Measurements from ENCODE around the gene KDSR. TPM values are rescaled to one million over a fixed set of nuclear protein-coding genes. Genes with fewer than 3 reads are reported as not detected.

Gene KDSR, protein sequence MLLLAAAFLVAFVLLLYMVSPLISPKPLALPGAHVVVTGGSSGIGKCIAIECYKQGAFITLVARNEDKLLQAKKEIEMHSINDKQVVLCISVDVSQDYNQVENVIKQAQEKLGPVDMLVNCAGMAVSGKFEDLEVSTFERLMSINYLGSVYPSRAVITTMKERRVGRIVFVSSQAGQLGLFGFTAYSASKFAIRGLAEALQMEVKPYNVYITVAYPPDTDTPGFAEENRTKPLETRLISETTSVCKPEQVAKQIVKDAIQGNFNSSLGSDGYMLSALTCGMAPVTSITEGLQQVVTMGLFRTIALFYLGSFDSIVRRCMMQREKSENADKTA
- 23.7 and 41.8 TPM in 2 replicates for total RNA-seq

DNA sequence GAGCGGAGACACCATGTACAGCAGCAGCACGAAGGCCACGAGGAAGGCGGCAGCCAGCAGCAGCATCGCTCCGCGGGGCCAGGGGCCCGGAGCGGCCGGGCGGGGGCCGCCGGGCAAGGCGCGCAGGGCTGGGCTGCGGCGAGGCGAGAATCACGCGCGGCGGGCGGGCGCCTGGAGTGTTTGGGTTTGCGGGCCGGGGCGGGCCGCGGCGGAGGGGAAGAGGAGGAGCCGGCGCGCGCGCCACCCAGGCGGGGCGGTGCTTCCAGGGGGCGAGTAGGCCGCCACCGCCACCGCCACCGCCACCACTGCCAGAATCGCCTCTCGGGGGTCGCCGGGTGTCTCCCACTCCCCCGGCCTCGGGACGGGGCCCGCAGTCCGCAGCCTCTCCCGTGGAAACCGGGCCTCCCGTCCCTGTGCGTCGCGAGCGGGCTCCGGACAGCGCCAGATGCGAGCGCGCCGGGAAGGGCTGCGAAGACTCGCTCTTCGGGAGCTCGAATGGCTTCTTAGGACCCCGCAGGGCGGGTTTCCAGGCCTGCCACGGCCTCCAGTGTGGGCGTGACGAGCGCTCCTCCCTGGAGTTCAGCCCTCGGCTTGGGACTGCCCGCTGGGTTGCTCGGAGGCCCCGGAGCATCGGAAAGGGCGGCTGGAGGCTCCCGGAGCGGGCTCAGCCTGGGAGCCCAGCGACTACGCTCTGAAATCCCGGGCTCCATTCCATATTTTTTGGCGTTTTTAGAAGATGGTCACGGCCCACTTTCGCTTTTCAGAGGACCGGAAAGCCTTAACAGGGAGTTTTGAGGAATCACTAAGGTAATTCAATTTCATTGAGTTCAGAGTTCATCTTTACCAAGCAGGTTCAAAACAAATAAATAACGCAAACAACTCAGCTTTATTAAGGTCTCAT, at the start of gene KDSR:
Gene KDSR, minus strand, starts transcription at position 154 of the 901 bp plus-strand sequence. Its CDS starts 88 bp downstream, at position 66.

DNA sequence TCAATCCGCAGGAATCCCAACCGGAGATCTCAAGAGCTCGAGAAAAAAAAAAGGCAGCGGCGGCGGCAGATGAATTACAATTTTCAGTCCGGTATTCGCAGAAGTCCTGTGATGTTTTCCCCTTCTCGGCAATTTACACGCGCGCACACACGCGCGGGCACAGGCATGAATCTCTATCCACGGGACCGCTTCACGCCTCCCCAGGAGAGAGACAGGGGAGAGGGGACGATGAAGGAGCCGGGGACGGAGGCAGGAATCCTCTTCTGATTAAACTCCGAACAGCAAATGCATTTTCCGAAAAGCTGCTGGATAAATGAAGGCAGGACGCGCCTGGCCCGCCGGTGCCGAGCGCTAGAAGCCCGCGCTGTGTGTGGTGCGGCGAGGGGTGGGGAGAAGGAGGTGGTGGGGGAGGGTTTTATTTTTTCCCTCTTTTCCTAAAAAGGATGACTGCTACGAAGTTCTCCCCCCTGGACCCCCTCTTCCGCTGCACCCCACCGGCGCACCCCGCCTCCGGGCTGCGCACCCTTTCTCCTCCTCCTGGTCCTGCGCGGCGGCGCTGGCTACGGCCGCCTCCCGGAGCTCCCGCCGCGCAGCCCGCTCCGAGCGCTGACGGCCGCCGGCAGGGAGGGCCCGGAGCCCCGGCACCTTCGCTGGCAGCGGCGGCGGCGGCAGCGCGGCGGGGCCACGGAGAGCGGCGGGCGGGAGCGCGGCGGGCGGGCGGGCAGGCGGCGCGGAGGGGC, 47.5 kb downstream of the KDSR start, which contains the start of gene BCL2:
Gene BCL2, minus strand, starts transcription at position 387 of the 740 bp plus-strand sequence.

Other genes with a start within 250 kb of the KDSR start
- 4.1 and 4.3 TPM in 2 replicates for gene BCL2, start 47.4 kb downstream of the KDSR start, total RNA-seq
- 20.4 and 24.7 TPM in 2 replicates for gene VPS4B, start 55.3 kb upstream of the KDSR start, total RNA-seq
- gene SERPINB5, start 109.8 kb upstream of the KDSR start, total RNA-seq: not detected in 2 replicates
- 0.12 TPM in 1 of 2 replicates, not detected in the other for gene SERPINB12, start 175.2 kb upstream of the KDSR start, total RNA-seq
- not detected in 2 replicates for gene SERPINB13, start 220.1 kb upstream of the KDSR start, total RNA-seq